Ishikawa (cell line): ENCODE data around the gene FGF13.

Experiments used
- CEBPB ChIP-seq: IDR thresholded peaks from 2 replicates; pipeline ENCODE4 v1.6.1; 2012
- CREB1 ChIP-seq: IDR thresholded peaks from 2 replicates; pipeline ENCODE4 v1.6.1; 2012; ENCODE audit warnings: low read depth
- EGR1 ChIP-seq: IDR thresholded peaks from 2 replicates; pipeline ENCODE4 v1.6.1; 2012
- EP300 ChIP-seq: IDR thresholded peaks from 2 replicates; pipeline ENCODE4 v1.6.1; 2012; ENCODE audit warnings: borderline replicate concordance
- FOXM1 ChIP-seq: IDR thresholded peaks from 2 replicates; pipeline ENCODE4 v1.6.1; 2012; ENCODE audit warnings: low read depth, borderline replicate concordance
- NFIC ChIP-seq: IDR thresholded peaks from 2 replicates; pipeline ENCODE4 v1.6.1; 2012
- RAD21 ChIP-seq: IDR thresholded peaks from 2 replicates; pipeline ENCODE4 v1.6.1; 2012; ENCODE audit warnings: low read depth
- TAF1 ChIP-seq: IDR thresholded peaks from 2 replicates; pipeline ENCODE4 v1.6.1; 2012; ENCODE audit warnings: low read depth, mild to moderate bottlenecking
- TCF12 ChIP-seq: IDR thresholded peaks from 2 replicates; pipeline ENCODE4 v1.6.1; 2012; ENCODE audit warnings: low read depth
- TEAD4 ChIP-seq: IDR thresholded peaks from 2 replicates; pipeline ENCODE4 v1.6.1; 2012
- YY1 ChIP-seq: IDR thresholded peaks from 2 replicates; pipeline ENCODE4 v1.6.1; 2012; ENCODE audit warnings: low read depth
- ZBTB7A ChIP-seq: IDR thresholded peaks from 2 replicates; pipeline ENCODE4 v1.6.1; 2012; ENCODE audit warnings: low read depth
- TF ChIP-seq, protein P1 (sequence below): IDR thresholded peaks from 2 replicates; pipeline ENCODE4 v1.6.1; 2012
- TF ChIP-seq, protein P2 (sequence below): IDR thresholded peaks from 2 replicates; pipeline ENCODE4 v1.6.1; 2012; ENCODE audit warnings: low read depth, mild to moderate bottlenecking
- TF ChIP-seq, protein P3 (sequence below): IDR thresholded peaks from 2 replicates; pipeline ENCODE4 v1.6.1; 2012

The FGF13 gene

DNA sequence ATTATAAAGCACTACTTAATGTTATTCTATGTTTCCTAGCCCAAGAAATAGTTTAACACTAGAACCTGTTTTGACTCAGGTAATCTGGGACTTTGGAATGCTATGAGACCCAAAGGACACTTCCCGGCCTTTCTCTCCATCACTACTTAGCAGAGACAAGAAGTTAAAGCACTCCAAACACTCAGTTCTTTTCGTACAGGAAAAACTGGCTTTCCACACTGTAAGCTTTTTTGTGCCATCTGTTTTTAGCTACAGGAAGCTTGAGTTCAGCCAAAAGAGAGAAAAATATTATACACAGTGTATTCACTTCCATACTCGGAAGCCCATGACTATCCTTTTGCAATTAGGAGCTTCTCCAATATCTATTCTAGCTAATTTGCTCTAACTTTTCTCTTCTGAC, 7.9 kb upstream of the FGF13 start:
- TF ChIP-seq CEBPB (no peak), TAF1 (no peak), NFIC (no peak), YY1 (no peak), CREB1 (no peak), FOXM1 (no peak), TEAD4 (no peak), EP300 (no peak), EGR1 (no peak), ZBTB7A (no peak), RAD21 (no peak), TCF12 (no peak)
- TF ChIP-seq, protein P1, sequence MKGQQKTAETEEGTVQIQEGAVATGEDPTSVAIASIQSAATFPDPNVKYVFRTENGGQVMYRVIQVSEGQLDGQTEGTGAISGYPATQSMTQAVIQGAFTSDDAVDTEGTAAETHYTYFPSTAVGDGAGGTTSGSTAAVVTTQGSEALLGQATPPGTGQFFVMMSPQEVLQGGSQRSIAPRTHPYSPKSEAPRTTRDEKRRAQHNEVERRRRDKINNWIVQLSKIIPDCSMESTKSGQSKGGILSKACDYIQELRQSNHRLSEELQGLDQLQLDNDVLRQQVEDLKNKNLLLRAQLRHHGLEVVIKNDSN: no peak
- TF ChIP-seq, protein P2, sequence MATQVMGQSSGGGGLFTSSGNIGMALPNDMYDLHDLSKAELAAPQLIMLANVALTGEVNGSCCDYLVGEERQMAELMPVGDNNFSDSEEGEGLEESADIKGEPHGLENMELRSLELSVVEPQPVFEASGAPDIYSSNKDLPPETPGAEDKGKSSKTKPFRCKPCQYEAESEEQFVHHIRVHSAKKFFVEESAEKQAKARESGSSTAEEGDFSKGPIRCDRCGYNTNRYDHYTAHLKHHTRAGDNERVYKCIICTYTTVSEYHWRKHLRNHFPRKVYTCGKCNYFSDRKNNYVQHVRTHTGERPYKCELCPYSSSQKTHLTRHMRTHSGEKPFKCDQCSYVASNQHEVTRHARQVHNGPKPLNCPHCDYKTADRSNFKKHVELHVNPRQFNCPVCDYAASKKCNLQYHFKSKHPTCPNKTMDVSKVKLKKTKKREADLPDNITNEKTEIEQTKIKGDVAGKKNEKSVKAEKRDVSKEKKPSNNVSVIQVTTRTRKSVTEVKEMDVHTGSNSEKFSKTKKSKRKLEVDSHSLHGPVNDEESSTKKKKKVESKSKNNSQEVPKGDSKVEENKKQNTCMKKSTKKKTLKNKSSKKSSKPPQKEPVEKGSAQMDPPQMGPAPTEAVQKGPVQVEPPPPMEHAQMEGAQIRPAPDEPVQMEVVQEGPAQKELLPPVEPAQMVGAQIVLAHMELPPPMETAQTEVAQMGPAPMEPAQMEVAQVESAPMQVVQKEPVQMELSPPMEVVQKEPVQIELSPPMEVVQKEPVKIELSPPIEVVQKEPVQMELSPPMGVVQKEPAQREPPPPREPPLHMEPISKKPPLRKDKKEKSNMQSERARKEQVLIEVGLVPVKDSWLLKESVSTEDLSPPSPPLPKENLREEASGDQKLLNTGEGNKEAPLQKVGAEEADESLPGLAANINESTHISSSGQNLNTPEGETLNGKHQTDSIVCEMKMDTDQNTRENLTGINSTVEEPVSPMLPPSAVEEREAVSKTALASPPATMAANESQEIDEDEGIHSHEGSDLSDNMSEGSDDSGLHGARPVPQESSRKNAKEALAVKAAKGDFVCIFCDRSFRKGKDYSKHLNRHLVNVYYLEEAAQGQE: no peak
- TF ChIP-seq, protein P3, sequence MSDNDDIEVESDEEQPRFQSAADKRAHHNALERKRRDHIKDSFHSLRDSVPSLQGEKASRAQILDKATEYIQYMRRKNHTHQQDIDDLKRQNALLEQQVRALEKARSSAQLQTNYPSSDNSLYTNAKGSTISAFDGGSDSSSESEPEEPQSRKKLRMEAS: no peak

DNA sequence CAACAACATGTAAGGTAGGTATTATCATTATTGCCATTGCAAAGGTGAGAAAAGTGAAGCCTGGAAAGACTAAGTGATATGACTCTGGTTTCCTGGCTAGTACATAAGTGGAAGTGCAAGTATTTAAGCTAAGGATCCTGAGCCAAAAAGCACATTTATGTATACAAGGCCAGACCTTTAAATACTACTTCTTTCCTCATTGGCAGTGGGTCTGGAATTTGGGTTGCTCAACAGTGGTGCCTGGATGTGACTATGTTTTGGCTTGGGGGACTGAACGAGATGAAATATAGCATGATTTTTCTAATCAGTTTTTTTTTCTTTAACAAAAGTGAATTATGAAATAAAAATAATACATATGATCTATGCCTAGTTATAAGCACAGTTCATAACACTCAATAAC, 7.4 kb upstream of the FGF13 start:
- no peak for TF ChIP-seq FOXM1
- TF ChIP-seq NFIC: no peak
- TF ChIP-seq TCF12: no peak
- TF ChIP-seq EGR1: no peak
- no peak for TF ChIP-seq RAD21
- TF ChIP-seq, protein P1: no peak
- TF ChIP-seq YY1: no peak
- TF ChIP-seq, protein P2: no peak
- no peak for TF ChIP-seq CEBPB
- TF ChIP-seq CREB1: no peak
- TF ChIP-seq EP300: no peak
- no peak for TF ChIP-seq TAF1
- no peak for TF ChIP-seq TEAD4
- no peak for TF ChIP-seq ZBTB7A
- TF ChIP-seq, protein P3: no peak

DNA sequence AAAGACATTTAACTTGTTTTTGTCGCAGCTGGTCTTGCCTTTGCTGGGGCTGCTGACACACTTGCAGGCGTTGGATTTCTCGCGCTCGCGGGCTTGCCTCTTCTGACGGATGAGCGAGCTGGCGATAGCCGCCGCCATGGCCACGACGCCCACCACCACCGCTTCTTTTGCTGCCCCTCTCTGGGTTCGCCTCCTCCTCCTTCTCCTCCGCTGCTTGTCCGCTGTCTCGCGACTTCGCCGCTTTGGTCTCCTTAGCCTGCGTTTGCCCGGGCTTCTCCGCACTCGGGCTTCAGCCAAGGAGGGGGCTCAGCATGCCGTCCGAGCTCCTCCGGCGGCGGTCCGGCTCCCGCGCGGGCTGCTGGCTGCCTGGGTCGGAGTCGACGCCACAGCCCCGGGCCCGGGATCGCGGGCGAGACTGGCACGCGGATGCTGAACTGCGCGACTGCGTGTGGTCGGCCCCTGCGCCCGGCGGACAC, 613 bp downstream of the FGF13 start:
- TF ChIP-seq, protein P1: no peak
- TF ChIP-seq YY1: no peak
- TF ChIP-seq, protein P2: no peak
- TF ChIP-seq FOXM1: no peak
- no peak for TF ChIP-seq EP300

DNA sequence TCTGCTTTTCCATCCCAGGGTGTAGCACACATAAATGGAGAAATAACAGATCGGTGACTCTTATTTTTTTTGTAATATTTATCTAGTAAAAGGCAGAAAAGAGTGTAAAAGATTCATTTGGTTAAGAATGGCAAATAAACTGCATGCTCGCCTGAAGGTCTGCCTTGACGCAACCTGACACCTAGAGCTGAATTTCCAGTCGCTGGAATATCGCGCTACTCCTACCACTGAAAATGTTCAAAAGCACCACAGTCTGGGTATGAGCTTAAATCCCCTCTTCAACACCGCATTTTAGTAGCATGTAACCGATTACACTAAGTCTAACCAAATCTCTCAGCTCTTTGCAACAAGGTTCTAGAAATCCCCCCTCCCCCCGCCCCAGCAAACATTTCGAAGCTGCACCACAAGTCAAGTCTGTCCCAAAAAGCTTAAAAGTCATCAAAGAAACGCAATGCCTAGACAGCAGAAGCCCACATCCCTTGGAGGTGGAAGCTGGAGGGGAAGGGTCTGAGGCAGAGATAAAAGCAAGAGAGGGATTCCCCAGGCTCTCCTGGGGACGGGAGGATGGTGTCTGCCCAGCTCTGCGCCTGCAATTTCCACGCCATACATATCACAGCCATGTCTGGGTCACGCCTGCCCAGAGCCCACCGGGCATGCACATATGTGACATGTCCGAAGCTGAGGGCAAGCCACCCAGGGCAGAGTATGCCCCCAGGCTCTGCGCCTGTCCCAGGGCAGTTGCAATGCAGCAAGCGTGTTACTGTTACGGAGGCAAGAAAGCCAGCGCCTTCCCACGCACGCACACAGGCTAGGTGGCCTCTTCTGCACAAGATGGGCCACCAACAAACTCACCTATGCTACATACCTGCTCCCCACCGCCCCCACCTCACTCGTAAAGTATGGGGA, 1.4 kb downstream of the FGF13 start:
- TF ChIP-seq TEAD4 (no peak), NFIC (no peak), FOXM1 (no peak), ZBTB7A (no peak), EGR1 (no peak), YY1 (no peak), CEBPB (no peak), TCF12 (no peak), TAF1 (no peak), RAD21 (no peak), CREB1 (no peak), EP300 (no peak)
- TF ChIP-seq, protein P1: no peak
- TF ChIP-seq, protein P3: no peak
- TF ChIP-seq, protein P2: no peak
